PC-3 (cell line): ENCODE data around the gene KIF6. TPM values are rescaled to one million over a fixed set of nuclear protein-coding genes. Genes with fewer than 3 reads are reported as not detected.

Experiments
- ATAC-seq: fragments of 200-7000 bp; cut with Tn5 transposase; 2 replicates; pipeline ENCODE4 v1.9.1; 2020; ENCODE audit warnings: mild to moderate bottlenecking, moderate library complexity
- BruUV-seq: library from RNA; stranded (reverse); fragments of 400-500 nt; replicated peaks from 2 replicates; lab custom pipeline; 2021; lab: Mats Ljungman, UMichigan
- CTCF ChIA-PET: fragments of 300-600 bp; sonication (Branson Sonifier 250); formaldehyde crosslinking; loops from one replicate; lab custom pipeline; 2022; ENCODE audit warnings: antibody characterized with exemption; lab: Charles Lee
- POLR2A ChIA-PET: fragments of 300-600 bp; sonication (Branson Sonifier 250); formaldehyde crosslinking; loops from one replicate; lab custom pipeline; 2022; ENCODE audit warnings: antibody characterized with exemption; ENCODE audit not compliant: unreplicated experiment; lab: Charles Lee
- DNase-seq: peaks from one replicate; pipeline ENCODE4 v3.0.0-alpha.2; 2015
- H2AFZ ChIP-seq: fragments of 300-600 bp; sonication (generic); 2 replicates; pipeline ENCODE4 v1.6.0; 2016; ENCODE audit warnings: antibody characterized with exemption, low read length
- H3F3A ChIP-seq: fragments of 300-600 bp; sonication (generic); one replicate; pipeline ENCODE4 v1.6.0; 2017; ENCODE audit warnings: antibody characterized with exemption, low read length, control low read depth, mild to moderate bottlenecking; ENCODE audit not compliant: unreplicated experiment
- H3K27ac ChIP-seq: fragments of 300-600 bp; sonication (generic); 2 replicates; pipeline ENCODE4 v1.5.1; 2016; ENCODE audit warnings: mild to moderate bottlenecking, low read length
- H3K27me3 ChIP-seq: fragments of 300-600 bp; sonication (generic); 2 replicates; pipeline ENCODE4 v1.6.1; 2016; ENCODE audit warnings: low read length, mixed read lengths
- H3K36me3 ChIP-seq: fragments of 300-600 bp; sonication (generic); 2 replicates; pipeline ENCODE4 v1.6.1; 2016; ENCODE audit warnings: low read depth, mixed run types, low read length, mixed read lengths
- H3K4me1 ChIP-seq: fragments of 300-600 bp; sonication (generic); 2 replicates; pipeline ENCODE4 v1.5.1; 2016; ENCODE audit warnings: low read length; ENCODE audit not compliant: insufficient read depth
- H3K4me2 ChIP-seq: fragments of 300-600 bp; sonication (generic); 2 replicates; pipeline ENCODE4 v1.6.0; 2016; ENCODE audit warnings: low read length
- H3K4me3 ChIP-seq: fragments of 300-600 bp; sonication (generic); 2 replicates; pipeline ENCODE4 v1.5.1; 2016; ENCODE audit warnings: mild to moderate bottlenecking, low read length, mixed read lengths
- H3K79me2 ChIP-seq: fragments of 300-600 bp; sonication (generic); 2 replicates; pipeline ENCODE4 v1.6.1; 2017; ENCODE audit warnings: low read length, mixed read lengths
- H3K9ac ChIP-seq: fragments of 300-600 bp; sonication (generic); 2 replicates; pipeline ENCODE4 v1.6.0; 2016; ENCODE audit warnings: mild to moderate bottlenecking, low read length
- H3K9me2 ChIP-seq: fragments of 300-600 bp; sonication (generic); replicated peaks from 2 replicates; pipeline ENCODE4 v1.6.1; 2016; ENCODE audit warnings: mixed run types, low read length, mixed read lengths
- H3K9me3 ChIP-seq: fragments of 300-600 bp; sonication (generic); 2 replicates; pipeline ENCODE4 v1.6.1; 2016; ENCODE audit warnings: low read length, mixed read lengths
- H4K20me1 ChIP-seq: fragments of 300-600 bp; sonication (generic); 2 replicates; pipeline ENCODE4 v1.6.1; 2016; ENCODE audit warnings: low read length, mixed read lengths
- EZH2 ChIP-seq: fragments of 300-600 bp; sonication (generic); IDR thresholded peaks from one replicate; pipeline ENCODE4 v1.6.1; 2017; ENCODE audit warnings: antibody characterized with exemption, mild to moderate bottlenecking, low read length; ENCODE audit not compliant: unreplicated experiment
- EZH2phosphoT487 ChIP-seq: fragments of 300-600 bp; sonication (generic); IDR thresholded peaks from 2 replicates; pipeline ENCODE4 v1.6.1; 2018; ENCODE audit warnings: mild to moderate bottlenecking, antibody characterized with exemption, low read length, borderline replicate concordance
- intact Hi-C: fragments of 100-400 bp; cut with micrococcal nuclease; formaldehyde crosslinking; loops from 2 replicates; pipeline ENCODE4 v1.9.0; 2023
- total RNA-seq: library from RNA; depleted of rRNA; stranded (reverse); fragments of >200 nt; gene quantifications from 2 replicates; pipeline ENCODE4 v1.2.3, GENCODE V29; 2014
- TF ChIP-seq, protein P1 (sequence below): fragments of 300-600 bp; sonication (generic); conservative IDR thresholded peaks from 2 replicates; pipeline ENCODE4 v1.5.1; 2017; ENCODE audit warnings: antibody characterized with exemption, low read depth, mild to moderate bottlenecking, low read length

The KIF6 gene
- total RNA-seq, 1 experiment from 2014 or later: 0.07 TPM

DNA sequence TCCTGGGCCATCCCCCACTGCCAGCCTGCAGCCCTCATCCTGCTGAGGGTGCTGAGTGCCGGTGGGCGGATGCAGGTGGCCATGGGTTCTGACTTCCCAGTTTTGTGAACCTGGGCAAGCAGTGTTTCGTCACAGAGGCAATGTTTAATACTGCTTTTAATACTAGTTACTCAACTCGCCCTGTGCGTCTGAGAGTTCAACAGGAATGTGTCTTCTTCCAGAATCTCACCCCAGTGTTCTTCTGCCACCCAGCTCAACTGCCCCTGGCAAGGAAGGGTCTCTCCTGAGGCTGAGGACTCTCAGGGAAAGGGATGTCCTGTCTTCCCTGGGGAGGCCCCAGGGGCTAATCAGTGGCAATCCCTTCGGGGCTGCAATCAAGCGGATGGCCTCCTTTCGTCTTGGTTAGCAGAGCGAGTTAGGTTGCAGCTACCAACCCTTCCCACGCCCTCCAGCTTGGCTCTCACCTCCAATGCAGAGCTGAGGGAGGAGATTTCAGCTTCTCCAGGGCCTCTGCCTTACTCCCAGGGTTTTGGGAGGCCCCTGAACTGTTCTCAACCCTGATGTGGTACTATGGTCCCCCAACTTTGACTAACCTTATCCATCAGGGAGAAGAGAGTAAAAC lies 404.7 kb downstream of the KIF6 start:
- Histone ChIP-seq H2AFZ (no peak overlapping the region), H3K4me2 (no peak overlapping the region), H3K9ac (no peak overlapping the region), H3K9me3 (no peaks in the 10 kb centered on the region), H3K27ac (no peak overlapping the region), H3K4me3 (no peak overlapping the region), H3K79me2 (no peaks in the 10 kb centered on the region), H3F3A (no peaks in the 10 kb centered on the region), H3K36me3 (no peaks in the 10 kb centered on the region), H3K9me2 (no peaks in the 10 kb centered on the region), H3K4me1 (no peaks in the 10 kb centered on the region), H4K20me1 (no peaks in the 10 kb centered on the region), H3K27me3 (peaks cover 60% of the 10 kb centered on the region)
- CTCF ChIA-PET: no interaction called here
- no TSS peak for BruUV-seq
- TF ChIP-seq EZH2phosphoT487: no peak
- no peak for TF ChIP-seq EZH2
- TF ChIP-seq, protein P1, sequence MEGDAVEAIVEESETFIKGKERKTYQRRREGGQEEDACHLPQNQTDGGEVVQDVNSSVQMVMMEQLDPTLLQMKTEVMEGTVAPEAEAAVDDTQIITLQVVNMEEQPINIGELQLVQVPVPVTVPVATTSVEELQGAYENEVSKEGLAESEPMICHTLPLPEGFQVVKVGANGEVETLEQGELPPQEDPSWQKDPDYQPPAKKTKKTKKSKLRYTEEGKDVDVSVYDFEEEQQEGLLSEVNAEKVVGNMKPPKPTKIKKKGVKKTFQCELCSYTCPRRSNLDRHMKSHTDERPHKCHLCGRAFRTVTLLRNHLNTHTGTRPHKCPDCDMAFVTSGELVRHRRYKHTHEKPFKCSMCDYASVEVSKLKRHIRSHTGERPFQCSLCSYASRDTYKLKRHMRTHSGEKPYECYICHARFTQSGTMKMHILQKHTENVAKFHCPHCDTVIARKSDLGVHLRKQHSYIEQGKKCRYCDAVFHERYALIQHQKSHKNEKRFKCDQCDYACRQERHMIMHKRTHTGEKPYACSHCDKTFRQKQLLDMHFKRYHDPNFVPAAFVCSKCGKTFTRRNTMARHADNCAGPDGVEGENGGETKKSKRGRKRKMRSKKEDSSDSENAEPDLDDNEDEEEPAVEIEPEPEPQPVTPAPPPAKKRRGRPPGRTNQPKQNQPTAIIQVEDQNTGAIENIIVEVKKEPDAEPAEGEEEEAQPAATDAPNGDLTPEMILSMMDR: no peak
- POLR2A ChIA-PET: no interaction called here
- no peak for ATAC-seq
- intact Hi-C loops: no loop called here
- DNase-seq: no peak

DNA sequence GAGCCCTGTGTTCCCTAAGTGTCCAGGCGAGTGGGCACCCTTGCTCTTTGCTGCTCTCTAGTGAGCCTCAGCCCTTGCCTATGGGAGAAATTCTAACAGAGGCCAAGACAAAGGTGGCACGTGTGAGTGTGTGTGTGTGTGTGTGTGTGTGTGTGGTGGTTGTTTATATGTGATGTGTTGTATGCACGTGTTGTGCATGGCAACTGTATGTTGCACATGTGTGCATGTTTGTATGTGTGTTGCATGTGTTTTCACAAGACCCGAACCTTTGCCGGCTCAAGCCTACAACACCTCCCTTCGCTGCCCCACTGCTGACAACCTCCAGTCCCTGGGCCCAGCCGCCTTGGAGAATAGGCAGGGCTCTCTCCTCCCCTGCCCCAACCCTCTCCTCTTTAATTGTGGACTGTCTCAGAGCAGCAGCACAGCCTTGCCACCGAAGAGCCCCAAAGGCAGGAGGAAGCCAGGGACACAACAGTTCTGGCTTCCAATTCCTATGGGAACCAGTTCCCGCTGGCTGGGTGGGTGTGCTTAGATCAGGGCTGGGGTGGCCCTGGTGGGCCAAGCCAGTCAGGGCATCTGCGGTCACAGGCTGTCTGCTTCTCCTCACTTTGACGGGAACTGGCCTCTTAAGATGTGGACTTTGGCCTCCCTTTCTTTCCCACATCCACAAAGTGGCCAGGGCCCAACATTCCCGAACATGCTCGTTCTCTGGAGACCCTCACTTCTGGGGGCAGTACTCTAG lies 405.4 kb downstream of the KIF6 start:
- Histone ChIP-seq H3K36me3 (no peaks in the 10 kb centered on the region), H3K4me1 (no peaks in the 10 kb centered on the region), H3F3A (no peaks in the 10 kb centered on the region), H3K9me3 (no peaks in the 10 kb centered on the region), H2AFZ (no peak overlapping the region), H3K27me3 (peaks cover 67% of the 10 kb centered on the region), H3K4me3 (no peak overlapping the region), H4K20me1 (no peaks in the 10 kb centered on the region), H3K27ac (no peak overlapping the region), H3K4me2 (no peak overlapping the region), H3K9ac (no peak overlapping the region), H3K9me2 (no peaks in the 10 kb centered on the region), H3K79me2 (no peaks in the 10 kb centered on the region)
- ChIA-PET POLR2A (no interaction called here), CTCF (no interaction called here)
- no peak for ATAC-seq
- no peak for DNase-seq
- BruUV-seq: no TSS peak
- intact Hi-C loops: no loop called here
- no peak for TF ChIP-seq EZH2
- TF ChIP-seq EZH2phosphoT487: no peak
- TF ChIP-seq, protein P1: no peak

DNA sequence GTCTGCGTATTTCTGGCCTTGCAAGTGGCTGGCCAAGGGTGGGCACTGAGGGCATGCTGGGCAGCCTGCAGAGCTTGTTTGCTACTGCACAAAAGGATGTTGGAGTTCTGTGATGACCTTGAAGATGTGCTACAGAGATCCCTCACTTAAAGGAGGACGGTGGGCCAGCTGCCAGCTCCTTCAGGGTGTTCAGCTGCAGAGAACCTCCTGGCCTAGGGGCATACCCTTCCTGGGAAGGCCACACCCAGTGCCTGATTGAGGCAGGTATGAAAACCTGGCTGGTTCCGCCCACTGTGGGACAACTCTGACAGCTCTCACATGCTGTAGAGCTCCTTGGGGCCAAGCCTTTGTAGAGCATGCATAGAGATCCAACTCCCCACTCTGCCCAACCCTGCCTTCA lies 408.0 kb downstream of the KIF6 start:
- no peak overlapping the region for H3K27ac ChIP-seq
- H3K4me1 ChIP-seq: no peaks in the 10 kb centered on the region
- no peaks in the 10 kb centered on the region for H3K79me2 ChIP-seq
- BruUV-seq: no TSS peak
- DNase-seq (no peak), ATAC-seq (no peak)
- no peak overlapping the region for H3K4me2 ChIP-seq
- H3K4me3 ChIP-seq: no peak overlapping the region
- no peak overlapping the region for H3K9ac ChIP-seq
- H3K27me3 ChIP-seq: peaks cover 71% of the 10 kb centered on the region
- CTCF ChIA-PET: no interaction called here
- intact Hi-C loops: no loop called here
- H3K9me3 ChIP-seq: no peaks in the 10 kb centered on the region
- TF ChIP-seq EZH2: no peak
- POLR2A ChIA-PET: no interaction called here
- H3K9me2 ChIP-seq: no peaks in the 10 kb centered on the region
- H4K20me1 ChIP-seq: no peaks in the 10 kb centered on the region
- H3F3A ChIP-seq: no peaks in the 10 kb centered on the region
- no peaks in the 10 kb centered on the region for H3K36me3 ChIP-seq
- no peak overlapping the region for H2AFZ ChIP-seq
